K562 (cell line): ENCODE measurements around the gene PPIP5K2.

Experiments
- CTCF ChIP-seq, 3 experiments: IDR thresholded peaks in 2 of 3; conservative IDR thresholded peaks in 1 of 3; 2 replicates each; pipeline ENCODE4 v1.5.1; 2011 to 2012; ENCODE audit warnings: low read length in 3 of 3, mild to moderate bottlenecking in 3 of 3, control low read depth in 2 of 3, improper control_type of control experiment in 1 of 3, inconsistent platforms in 1 of 3, low read depth in 1 of 3, mixed read lengths in 1 of 3, moderate library complexity in 1 of 3; ENCODE audit not compliant: insufficient read depth in 2 of 3
- GABPA ChIP-seq: fragments of 200-800 bp; sonication (Bioruptor generic); conservative IDR thresholded peaks from 2 replicates; pipeline ENCODE4 v1.6.1; 2016; ENCODE audit warnings: low read depth, missing genetic modification characterization, missing compliant biosample characterization
- MAFF ChIP-seq: IDR thresholded peaks from 2 replicates; pipeline ENCODE4 v1.6.1; 2012; ENCODE audit warnings: low read length, improper control_type of control experiment
- MXI1 ChIP-seq: IDR thresholded peaks from 2 replicates; pipeline ENCODE4 v1.6.1; 2011; ENCODE audit warnings: low read depth, mild to moderate bottlenecking, improper control_type of control experiment, low read length
- NR2C1 ChIP-seq, 2 experiments: fragments of 450-650 bp; IDR thresholded peaks; 2 replicates each; pipeline ENCODE4 v1.6.1; 2017; ENCODE audit warnings: mild to moderate bottlenecking in 2 of 2, antibody characterized with exemption in 1 of 2, inconsistent platforms in 1 of 2, missing compliant biosample characterization in 1 of 2, missing genetic modification characterization in 1 of 2
- PBX2 ChIP-seq, 2 experiments: IDR thresholded peaks in 1 of 2; conservative IDR thresholded peaks in 1 of 2; 2 replicates each; pipeline ENCODE4 v1.6.1; 2016; ENCODE audit warnings: low read depth in 2 of 2, mild to moderate bottlenecking in 1 of 2, missing compliant biosample characterization in 1 of 2, missing genetic modification characterization in 1 of 2, moderate library complexity in 1 of 2
- PTBP1 ChIP-seq: fragments of 200-400 bp; formaldehyde crosslinking; IDR thresholded peaks from 2 replicates; pipeline ENCODE4 v1.6.1; 2017; ENCODE audit warnings: low read depth, low read length
- RAD21 ChIP-seq, 2 experiments: fragments of 250-450 bp in 1 of 2; fragments of 450-650 bp in 1 of 2; sonication (Bioruptor Pico) in 1 of 2; formaldehyde crosslinking in 1 of 2; IDR thresholded peaks in 1 of 2; conservative IDR thresholded peaks in 1 of 2; 2 replicates each; pipeline versions ENCODE4 v1.4.0 to v1.8.0; 2020 to 2022; ENCODE audit warnings: mild to moderate bottlenecking in 2 of 2, moderate library complexity in 1 of 2
- REST ChIP-seq, 2 experiments: fragments of 450-650 bp; formaldehyde crosslinking in 1 of 2; IDR thresholded peaks; 2 replicates each; pipeline versions ENCODE4 v1.4.0 to v1.6.1; 2014 to 2020; ENCODE audit warnings: mild to moderate bottlenecking in 2 of 2, borderline replicate concordance in 1 of 2, low read depth in 1 of 2
- SP1 ChIP-seq: sonication (generic); formaldehyde crosslinking; IDR thresholded peaks from 2 replicates; pipeline ENCODE4 v1.8.1; 2022; ENCODE audit warnings: mild to moderate bottlenecking, missing genetic modification reagents
- SPI1 ChIP-seq: IDR thresholded peaks from 2 replicates; pipeline ENCODE4 v1.6.1; 2011; ENCODE audit warnings: low read depth, low read length, control low read depth, borderline replicate concordance
- ZKSCAN1 ChIP-seq: fragments of 150-350 bp; IDR thresholded peaks from 2 replicates; pipeline ENCODE4 v1.6.1; 2016; ENCODE audit warnings: low read depth, low read length
- ZNF274 ChIP-seq: IDR thresholded peaks from 2 replicates; pipeline ENCODE4 v1.6.1; 2011; ENCODE audit warnings: low read depth, mild to moderate bottlenecking, low read length, moderate library complexity, borderline replicate concordance
- ZNF644 ChIP-seq: fragments of 200-800 bp; sonication (Bioruptor generic); IDR thresholded peaks from 2 replicates; pipeline ENCODE4 v1.6.1; 2016; ENCODE audit warnings: low read depth, missing genetic modification characterization, missing compliant biosample characterization

- TF ChIP-seq CTCF (IDR thresholded peaks at IDR 0.05 in 2 of 3, conservative IDR thresholded peaks at IDR 0.05 in 1 of 3; ENCODE audit: insufficient read depth in 2 of 3, low read depth in 1 of 3, low read length in 3 of 3) (no peak), REST (IDR thresholded peaks at IDR 0.05; ENCODE audit: borderline replicate concordance) (no peak), REST (CRISPR knock-in tag; IDR thresholded peaks at IDR 0.05; ENCODE audit: low read depth) (no peak), PTBP1 (no peak), MXI1 (no peak), GABPA (tag) (no peak), MAFF (no peak), SP1 (CRISPR knock-in tag) (no peak), PBX2 (CRISPR knock-in tag; IDR thresholded peaks at IDR 0.05; ENCODE audit: low read depth) (no peak), PBX2 (tag; conservative IDR thresholded peaks at IDR 0.05; ENCODE audit: low read depth) (no peak), NR2C1 (IDR thresholded peaks at IDR 0.05) (no peak), NR2C1 (tag; IDR thresholded peaks at IDR 0.05) (no peak), RAD21 (CRISPR knock-in tag; conservative IDR thresholded peaks at IDR 0.05 in 1 of 2, IDR thresholded peaks at IDR 0.05 in 1 of 2) (no peak), ZNF644 (tag) (no peak), SPI1 (no peak), ZKSCAN1 (no peak), ZNF274 (no peak)
These were observed 21.1 kb upstream of the PPIP5K2 start for GRCh38 chr5:103098993-103099392.
